ENCODE results near the gene SH3RF3.

- TF ChIP-seq ATF3 (CRISPR knock-in tag; conservative IDR thresholded peaks at IDR 0.05) (no peak), CTCF (IDR thresholded peaks at IDR 0.05) (no peak), TEAD1 (CRISPR knock-in tag; IDR thresholded peaks at IDR 0.05) (no peak), USF1 (CRISPR knock-in tag; IDR thresholded peaks at IDR 0.05) (no peak), ESRRA (CRISPR knock-in tag; IDR thresholded peaks at IDR 0.05; ENCODE audit: borderline replicate concordance) (no peak), USF2 (CRISPR knock-in tag; IDR thresholded peaks at IDR 0.05) (no peak), ATF1 (CRISPR knock-in tag; IDR thresholded peaks at IDR 0.05) (no peak)
Measured at GRCh38 chr2:109447776-109448175, 318.8 kb downstream of the SH3RF3 start.

Data from WTC11 (cell line).